ENCODE results near the gene TERT.

Gene TERT

DNA sequence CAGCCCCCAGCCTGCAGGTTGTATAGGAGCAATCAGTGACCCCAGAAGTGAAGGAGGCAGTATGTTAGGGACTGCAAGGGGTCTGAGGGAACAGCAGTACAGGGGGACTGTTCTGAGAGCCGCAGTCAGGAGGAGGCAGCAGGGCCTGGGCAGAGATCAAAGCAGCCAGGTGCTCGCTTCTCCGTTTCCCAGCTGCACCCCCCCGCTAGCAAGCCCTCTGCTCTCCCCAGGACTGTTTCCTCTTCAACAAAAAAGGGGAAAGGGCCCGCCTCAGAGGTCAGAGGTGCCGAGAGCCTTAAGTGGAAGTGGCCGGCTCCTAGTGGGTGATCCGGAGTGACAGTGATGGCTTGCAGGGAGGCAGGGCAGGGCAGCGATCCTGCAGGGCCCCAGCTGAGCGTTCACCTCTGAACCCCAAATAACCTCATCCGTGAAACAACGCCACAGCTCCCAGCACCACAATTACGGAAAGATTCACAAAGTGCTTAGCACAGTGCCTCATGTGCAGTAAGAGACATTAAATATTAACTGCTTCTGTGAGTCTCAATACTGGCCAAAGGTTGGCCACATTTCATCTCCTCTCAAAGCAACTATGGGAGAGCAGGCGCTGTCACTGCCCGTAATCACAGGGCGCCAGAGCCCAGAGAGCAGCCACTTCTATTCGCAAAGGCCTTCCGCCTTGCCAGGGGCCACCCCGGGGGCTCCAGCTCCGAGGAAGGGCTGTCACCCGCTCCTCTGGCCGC is 42.1 kb upstream of the TERT start:
- no peaks in the 10 kb centered on the region for H3K9me3 ChIP-seq (ENCODE audit: control insufficient read depth, insufficient read depth, low read depth, low read length)
- H3K36me3 ChIP-seq (ENCODE audit: control insufficient read depth in 2 of 2, insufficient read depth in 1 of 2, low read length in 2 of 2) = peaks cover 21 to 96% of the 10 kb centered on the region in 2 experiments
- CTCF ChIA-PET = interaction anchor here (0.6 to 1.0 kb wide), 2 partner anchors 11 to 348 kb away, joined by 3 to 5 read pairs; no protein-coding TSS in a partner anchor
- POLR2A ChIA-PET = interaction anchor here (1.2 kb wide), 1 partner anchor 9 kb away, joined by 3 read pairs; no protein-coding TSS in a partner anchor
- no peaks in the 10 kb centered on the region for H3K4me1 ChIP-seq (ENCODE audit: control insufficient read depth, insufficient read depth, low read length)
- TF ChIP-seq ZNF302 (tag by site-specific recombination; IDR thresholded peaks at IDR 0.05; ENCODE audit: low read depth) (no peak), ZNF658 (tag by site-specific recombination; IDR thresholded peaks at IDR 0.05) (no peak), ZNF23 (tag by site-specific recombination; IDR thresholded peaks at IDR 0.05; ENCODE audit: borderline replicate concordance) (no peak), ZSCAN30 (tag by site-specific recombination; IDR thresholded peaks at IDR 0.05) (no peak)
- H3K4me3 ChIP-seq (ENCODE audit: low read depth, low read length) = no peak overlapping the region
- no peak overlapping the region for H3K27ac ChIP-seq (ENCODE audit: extremely low read depth, low read depth, low read length)

DNA sequence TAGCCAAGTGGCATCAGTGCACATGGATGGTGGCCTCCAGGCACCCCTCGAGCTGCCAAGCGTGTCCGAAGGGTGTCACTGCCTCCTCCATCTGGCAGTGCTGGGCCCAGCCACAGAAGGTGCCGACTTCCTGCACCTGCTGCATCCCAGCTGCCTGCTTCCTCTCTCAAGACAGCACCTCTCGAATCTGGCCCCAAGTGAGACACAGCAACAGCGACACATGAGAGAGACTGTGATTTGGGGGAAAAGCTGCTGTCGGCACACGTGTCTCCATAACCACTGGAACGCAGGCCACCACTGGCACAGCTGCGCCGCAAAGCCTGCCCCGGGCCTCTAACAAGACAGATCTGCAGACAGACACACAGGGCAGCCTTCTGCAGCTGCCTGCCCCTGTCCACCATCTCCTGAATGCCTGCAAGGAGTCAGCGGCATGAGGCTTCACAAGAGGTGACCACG is 41.3 kb upstream of the TERT start:
- Histone ChIP-seq H3K4me3 (ENCODE audit: low read depth, low read length) (no peak overlapping the region), H3K4me1 (ENCODE audit: control insufficient read depth, insufficient read depth, low read length) (no peaks in the 10 kb centered on the region), H3K36me3 (ENCODE audit: control insufficient read depth in 2 of 2, insufficient read depth in 1 of 2, low read length in 2 of 2) (peaks cover 13 to 96% of the 10 kb centered on the region in 2 experiments), H3K9me3 (ENCODE audit: control insufficient read depth, insufficient read depth, low read depth, low read length) (no peaks in the 10 kb centered on the region), H3K27ac (ENCODE audit: extremely low read depth, low read depth, low read length) (no peak overlapping the region)
- CTCF ChIA-PET = no interaction called here
- TF ChIP-seq ZNF777 (tag by site-specific recombination; IDR thresholded peaks at IDR 0.05; ENCODE audit: borderline replicate concordance) = no peak
- TF ChIP-seq ZNF791 (tag by site-specific recombination; IDR thresholded peaks at IDR 0.05) = no peak
- POLR2A ChIA-PET = interaction anchor here (0.9 kb wide), 1 partner anchor 9 kb away, joined by 6 read pairs; the partner anchor contains the start of gene CLPTM1L

- Histone ChIP-seq H3K4me1 (ENCODE audit: control insufficient read depth, insufficient read depth, low read length) (no peaks in the 10 kb centered on the region), H3K9me3 (ENCODE audit: control insufficient read depth, insufficient read depth, low read depth, low read length) (no peaks in the 10 kb centered on the region), H3K27ac (ENCODE audit: extremely low read depth, low read depth, low read length) (no peak overlapping the region), H3K4me3 (ENCODE audit: low read depth, low read length) (no peak overlapping the region), H3K36me3 (ENCODE audit: control insufficient read depth in 2 of 2, insufficient read depth in 1 of 2, low read length in 2 of 2) (peaks cover 8 to 96% of the 10 kb centered on the region in 2 experiments)
- TF ChIP-seq ZBTB8A (tag by site-specific recombination; IDR thresholded peaks at IDR 0.05) = no peak
- no peak for TF ChIP-seq ZNF202 (tag by site-specific recombination; IDR thresholded peaks at IDR 0.05; ENCODE audit: borderline replicate concordance)
- no peak for TF ChIP-seq ZBTB26 (tag by site-specific recombination; optimal IDR thresholded peaks at IDR 0.05)
- TF ChIP-seq KLF1 (tag by site-specific recombination; IDR thresholded peaks at IDR 0.05) = peak; percentile 90
- ChIA-PET CTCF (no interaction called here), POLR2A (interaction anchor here (0.9 kb wide), 1 partner anchor 9 kb away, joined by 6 read pairs; the partner anchor contains the start of gene CLPTM1L)
These were observed 40.8 kb upstream of the TERT start for GRCh38 chr5:1335540-1336095.

DNA sequence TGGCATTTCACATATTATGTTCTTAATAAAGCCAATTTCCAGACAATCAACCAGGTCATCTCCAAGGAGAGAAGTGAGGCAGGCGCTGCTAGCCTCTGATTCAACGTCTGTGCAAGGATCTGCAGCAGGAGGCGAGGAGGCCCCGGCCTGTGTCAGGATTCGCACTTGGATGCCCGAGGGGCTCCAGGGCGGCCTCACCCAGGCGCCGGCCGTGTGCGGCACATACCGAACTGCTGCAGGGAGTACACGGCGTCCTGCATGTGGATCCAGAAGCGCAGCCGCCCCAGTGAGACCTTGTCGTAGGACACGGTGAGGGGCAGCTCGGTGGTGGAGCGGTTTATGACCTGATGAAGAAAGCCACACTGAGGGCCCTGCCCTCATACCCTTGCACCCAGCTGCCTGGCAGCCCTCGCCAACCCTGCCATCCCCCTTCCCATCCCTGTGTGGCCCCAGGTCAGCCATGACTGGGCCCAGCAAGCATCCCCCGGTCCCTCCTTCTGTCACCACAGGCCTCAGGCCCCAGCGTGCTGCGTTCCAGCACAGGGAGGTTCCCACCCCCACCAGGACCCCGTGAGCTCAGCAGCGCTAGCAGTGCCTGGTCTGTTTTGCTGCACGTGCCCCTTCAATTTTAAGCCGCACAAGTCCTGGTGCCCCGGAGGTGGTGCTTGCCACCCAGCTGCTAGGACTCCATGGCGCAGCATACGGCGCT is 40.1 kb upstream of the TERT start:
- ChIA-PET POLR2A (interaction anchor here (0.9 kb wide), 1 partner anchor 10 kb away, joined by 6 read pairs; the partner anchor contains the start of gene CLPTM1L), CTCF (no interaction called here)
- Histone ChIP-seq H3K36me3 (ENCODE audit: control insufficient read depth in 2 of 2, insufficient read depth in 1 of 2, low read length in 2 of 2) (peaks cover 8 to 96% of the 10 kb centered on the region in 2 experiments), H3K9me3 (ENCODE audit: control insufficient read depth, insufficient read depth, low read depth, low read length) (no peaks in the 10 kb centered on the region), H3K4me1 (ENCODE audit: control insufficient read depth, insufficient read depth, low read length) (no peaks in the 10 kb centered on the region), H3K27ac (ENCODE audit: extremely low read depth, low read depth, low read length) (no peak overlapping the region), H3K4me3 (ENCODE audit: low read depth, low read length) (no peak overlapping the region)
- TF ChIP-seq ZNF677 (tag by site-specific recombination; IDR thresholded peaks at IDR 0.05) (no peak), ZNF843 (tag by site-specific recombination; IDR thresholded peaks at IDR 0.05) (no peak)
